NK-92 treated with Interleukin-12 subunit alpha and Interleukin-12 subunit beta, amount 100 ng/mL, for 24 hours (cell line): ENCODE data around the gene PKD2L2.
"Not testable (repeated sequence)": the region's sequence is repeated elsewhere in the genome, so short reads cannot be mapped to it uniquely, and the experiment has no call there.

Source experiments
- DNase-seq: peaks from one replicate; lab custom pipeline; 2025; lab: John Stamatoyannopoulos, UW

Gene PKD2L2

GRCh38 chr5:137888466-137888862, 793 bp upstream of the PKD2L2 start:
- no peak for DNase-seq

- no peak for DNase-seq
Observed at GRCh38 chr5:137890845-137891244, 1.6 kb downstream of the PKD2L2 start.

GRCh38 chr5:137891849-137892248, 2.6 kb downstream of the PKD2L2 start:
- DNase-seq, result no peak

- no peak for DNase-seq
Observed at GRCh38 chr5:137894586-137894985, 5.3 kb downstream of the PKD2L2 start.

GRCh38 chr5:137896560-137896959, 7.3 kb downstream of the PKD2L2 start:
- no peak for DNase-seq

GRCh38 chr5:137899493-137899892, 10.2 kb downstream of the PKD2L2 start:
- DNase-seq, result no peak

GRCh38 chr5:137901011-137901817, 12.0 kb downstream of the PKD2L2 start:
- DNase-seq, result no peak

- DNase-seq, result no peak
Observed at GRCh38 chr5:137902408-137903133, 13.3 kb downstream of the PKD2L2 start.

- no peak for DNase-seq
Observed at GRCh38 chr5:137914758-137915157, 25.5 kb downstream of the PKD2L2 start.

- DNase-seq, result no peak
Observed at GRCh38 chr5:137916923-137917322, 27.7 kb downstream of the PKD2L2 start.

GRCh38 chr5:137921931-137922330, 32.7 kb downstream of the PKD2L2 start:
- DNase-seq, result no peak

GRCh38 chr5:137923856-137924255, 34.6 kb downstream of the PKD2L2 start:
- DNase-seq, result no peak

GRCh38 chr5:137932800-137933199, 43.5 kb downstream of the PKD2L2 start:
- no peak for DNase-seq

- no peak for DNase-seq
Observed at GRCh38 chr5:137933491-137933911, 44.2 kb downstream of the PKD2L2 start.

GRCh38 chr5:137935190-137935589, 45.9 kb downstream of the PKD2L2 start:
- no peak for DNase-seq

GRCh38 chr5:137935694-137936093, 46.4 kb downstream of the PKD2L2 start:
- no peak for DNase-seq

- DNase-seq, result no peak
Observed at GRCh38 chr5:137937994-137938750, 48.9 kb downstream of the PKD2L2 start.

GRCh38 chr5:137938751-137939143, 49.5 kb downstream of the PKD2L2 start:
- DNase-seq, result no peak

GRCh38 chr5:137939331-137939730, 50.1 kb downstream of the PKD2L2 start:
- no peak for DNase-seq

- not testable (repeated sequence) for DNase-seq
Observed at GRCh38 chr5:137944280-137944679, 55.0 kb downstream of the PKD2L2 start.

GRCh38 chr5:137945825-137946224, 56.6 kb downstream of the PKD2L2 start:
- DNase-seq, result no peak

- no peak for DNase-seq
Observed at GRCh38 chr5:137954131-137954879, 65.0 kb downstream of the PKD2L2 start.
